Esophagus muscularis mucosa (tissue), 3 donors: ENCODE measurements around the gene ANKRD44.

Experiments
- CTCF ChIP-seq, 3 experiments: fragments of 200-600 bp in 2 of 3; fragments of 450-650 bp in 1 of 3; sonication (generic) in 2 of 3; IDR thresholded peaks; one replicate each; pipeline ENCODE4 v1.5.1; 2017 to 2019; ENCODE audit warnings: antibody characterized with exemption in 3 of 3, mild to moderate bottlenecking in 2 of 3, moderate library complexity in 1 of 3
- POLR2A ChIP-seq: fragments of 450-650 bp; IDR thresholded peaks from one replicate; pipeline ENCODE4 v1.6.1; 2017; ENCODE audit warnings: antibody characterized with exemption, moderate library complexity, mild to moderate bottlenecking, low read depth

DNA sequence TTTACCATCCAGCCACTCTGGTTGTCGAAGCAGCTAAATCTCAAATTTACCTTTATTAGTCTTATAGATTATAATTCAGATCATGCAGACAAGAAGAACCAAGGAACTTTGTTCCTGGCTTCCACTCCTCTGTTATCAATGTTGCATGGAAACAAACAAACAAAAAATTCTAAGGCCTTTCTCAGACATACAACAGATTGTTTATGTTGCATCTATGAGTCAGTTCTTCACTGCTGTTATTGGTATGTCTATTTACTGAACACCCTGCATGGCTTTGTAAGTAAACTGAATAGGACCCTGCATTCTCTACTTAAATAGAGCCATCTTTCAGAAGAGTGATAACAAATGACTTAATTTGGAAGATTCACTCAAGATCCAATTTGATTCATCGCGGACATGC lies 1.6 kb upstream of the ANKRD44 start:
- TF ChIP-seq POLR2A = no peak
- no peak for TF ChIP-seq CTCF (IDR thresholded peaks at IDR 0.05)
